Cardiac septum (tissue), 1 donor: ENCODE measurements around the gene ERO1B. TPM values are rescaled to one million over a fixed set of nuclear protein-coding genes. Genes with fewer than 3 reads are reported as not detected.

Experiments
- total RNA-seq: library from RNA; stranded (reverse); fragmentation: NEBNext Ultra II Directional; extraction: Animal tissue kit (Norgen Biotek cat#: 25700); gene quantifications from one replicate; pipeline ENCODE4 v1.2.1, GENCODE V29; 2021
- donor health status: DM: no; HTN: no; CAD: no.

ERO1B gene
- total RNA-seq, 1 donor from 2014 or later = 5.8 TPM

Other genes with a start within 250 kb of the ERO1B start
- 42.1 TPM for gene NID1, start 216.9 kb downstream of the ERO1B start, total RNA-seq
- gene GPR137B, start 139.4 kb downstream of the ERO1B start, total RNA-seq = 44.6 TPM
- gene EDARADD, start 112.3 kb upstream of the ERO1B start, total RNA-seq = 0.43 TPM
- gene LGALS8, start 242.0 kb upstream of the ERO1B start, total RNA-seq = 77.6 TPM